HEK293 (cell line): Measurements from ENCODE around the gene DCDC2.

ENCODE experiments used
- ATF2 ChIP-seq: fragments of 450-650 bp; formaldehyde crosslinking; IDR thresholded peaks from 2 replicates; pipeline ENCODE4 v1.5.1; 2016; ENCODE audit warnings: missing biosample characterization, missing genetic modification characterization, low read depth
- KLF16 ChIP-seq: fragments of 450-650 bp; formaldehyde crosslinking; IDR thresholded peaks from 2 replicates; pipeline ENCODE4 v1.5.1; 2017; ENCODE audit warnings: missing biosample characterization, missing genetic modification characterization
- TRIM28 ChIP-seq: IDR thresholded peaks from 2 replicates; pipeline ENCODE4 v1.6.1; 2011; ENCODE audit warnings: low read length, control low read depth, borderline replicate concordance
- ZIC2 ChIP-seq: fragments of 450-650 bp; formaldehyde crosslinking; IDR thresholded peaks from 2 replicates; pipeline ENCODE4 v1.5.1; 2016; ENCODE audit warnings: missing biosample characterization, missing genetic modification characterization
- ZNF140 ChIP-seq: fragments of 450-650 bp; formaldehyde crosslinking; IDR thresholded peaks from 2 replicates; pipeline ENCODE4 v1.5.1; 2016; ENCODE audit warnings: missing biosample characterization, missing genetic modification characterization
- ZNF184 ChIP-seq: fragments of 450-650 bp; IDR thresholded peaks from 2 replicates; pipeline ENCODE4 v1.5.1; 2018; ENCODE audit warnings: missing biosample characterization, mild to moderate bottlenecking, missing genetic modification characterization
- ZNF24 ChIP-seq: fragments of 450-650 bp; formaldehyde crosslinking; IDR thresholded peaks from 2 replicates; pipeline ENCODE4 v1.5.1; 2016; ENCODE audit warnings: missing biosample characterization, missing genetic modification characterization
- ZNF610 ChIP-seq: fragments of 450-650 bp; formaldehyde crosslinking; IDR thresholded peaks from 2 replicates; pipeline ENCODE4 v1.5.1; 2016; ENCODE audit warnings: missing biosample characterization, missing genetic modification characterization, borderline replicate concordance
- ZNF707 ChIP-seq: fragments of 450-650 bp; formaldehyde crosslinking; IDR thresholded peaks from 2 replicates; pipeline ENCODE4 v1.5.1; 2016; ENCODE audit warnings: missing biosample characterization, missing genetic modification characterization
- ZNF776 ChIP-seq: fragments of 450-650 bp; formaldehyde crosslinking; IDR thresholded peaks from 2 replicates; pipeline ENCODE4 v1.5.0; 2017; ENCODE audit warnings: missing biosample characterization, missing genetic modification characterization, borderline replicate concordance
- TF ChIP-seq, protein P1 (sequence below): fragments of 450-650 bp; formaldehyde crosslinking; conservative IDR thresholded peaks from 2 replicates; pipeline ENCODE4 v1.5.1; 2016; ENCODE audit warnings: low read depth, missing biosample characterization, missing genetic modification characterization

GRCh38 chr6:24249926-24250325 is 107.9 kb downstream of the DCDC2 start:
- TF ChIP-seq ATF2 (tag by site-specific recombination) (no peak), ZNF24 (no peak), ZNF610 (tag by site-specific recombination) (no peak), ZNF776 (tag by site-specific recombination) (no peak), ZIC2 (tag by site-specific recombination) (no peak), ZNF707 (tag by site-specific recombination) (no peak), TRIM28 (no peak), ZNF140 (no peak), KLF16 (tag by site-specific recombination) (no peak), ZNF184 (tag by site-specific recombination) (no peak)
- TF ChIP-seq, protein P1, sequence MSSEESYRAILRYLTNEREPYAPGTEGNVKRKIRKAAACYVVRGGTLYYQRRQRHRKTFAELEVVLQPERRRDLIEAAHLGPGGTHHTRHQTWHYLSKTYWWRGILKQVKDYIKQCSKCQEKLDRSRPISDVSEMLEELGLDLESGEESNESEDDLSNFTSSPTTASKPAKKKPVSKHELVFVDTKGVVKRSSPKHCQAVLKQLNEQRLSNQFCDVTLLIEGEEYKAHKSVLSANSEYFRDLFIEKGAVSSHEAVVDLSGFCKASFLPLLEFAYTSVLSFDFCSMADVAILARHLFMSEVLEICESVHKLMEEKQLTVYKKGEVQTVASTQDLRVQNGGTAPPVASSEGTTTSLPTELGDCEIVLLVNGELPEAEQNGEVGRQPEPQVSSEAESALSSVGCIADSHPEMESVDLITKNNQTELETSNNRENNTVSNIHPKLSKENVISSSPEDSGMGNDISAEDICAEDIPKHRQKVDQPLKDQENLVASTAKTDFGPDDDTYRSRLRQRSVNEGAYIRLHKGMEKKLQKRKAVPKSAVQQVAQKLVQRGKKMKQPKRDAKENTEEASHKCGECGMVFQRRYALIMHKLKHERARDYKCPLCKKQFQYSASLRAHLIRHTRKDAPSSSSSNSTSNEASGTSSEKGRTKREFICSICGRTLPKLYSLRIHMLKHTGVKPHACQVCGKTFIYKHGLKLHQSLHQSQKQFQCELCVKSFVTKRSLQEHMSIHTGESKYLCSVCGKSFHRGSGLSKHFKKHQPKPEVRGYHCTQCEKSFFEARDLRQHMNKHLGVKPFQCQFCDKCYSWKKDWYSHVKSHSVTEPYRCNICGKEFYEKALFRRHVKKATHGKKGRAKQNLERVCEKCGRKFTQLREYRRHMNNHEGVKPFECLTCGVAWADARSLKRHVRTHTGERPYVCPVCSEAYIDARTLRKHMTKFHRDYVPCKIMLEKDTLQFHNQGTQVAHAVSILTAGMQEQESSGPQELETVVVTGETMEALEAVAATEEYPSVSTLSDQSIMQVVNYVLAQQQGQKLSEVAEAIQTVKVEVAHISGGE (tag by site-specific recombination): no peak
